Measurements from ENCODE around the gene DNAJC28. TPM values are rescaled to one million over a fixed set of nuclear protein-coding genes. Genes with fewer than 3 reads are reported as not detected.
A peak's percentile ranks its signal among the peaks of the same experiment; 100 is the strongest.
"Not testable (repeated sequence)": the region's sequence is repeated elsewhere in the genome, so short reads cannot be mapped to it uniquely, and the experiment has no call there.

The DNAJC28 gene
- total and polyA plus RNA-seq, 4 donors = 0.83 to 3.2 (median 2.7) TPM

- TF ChIP-seq, protein P1, sequence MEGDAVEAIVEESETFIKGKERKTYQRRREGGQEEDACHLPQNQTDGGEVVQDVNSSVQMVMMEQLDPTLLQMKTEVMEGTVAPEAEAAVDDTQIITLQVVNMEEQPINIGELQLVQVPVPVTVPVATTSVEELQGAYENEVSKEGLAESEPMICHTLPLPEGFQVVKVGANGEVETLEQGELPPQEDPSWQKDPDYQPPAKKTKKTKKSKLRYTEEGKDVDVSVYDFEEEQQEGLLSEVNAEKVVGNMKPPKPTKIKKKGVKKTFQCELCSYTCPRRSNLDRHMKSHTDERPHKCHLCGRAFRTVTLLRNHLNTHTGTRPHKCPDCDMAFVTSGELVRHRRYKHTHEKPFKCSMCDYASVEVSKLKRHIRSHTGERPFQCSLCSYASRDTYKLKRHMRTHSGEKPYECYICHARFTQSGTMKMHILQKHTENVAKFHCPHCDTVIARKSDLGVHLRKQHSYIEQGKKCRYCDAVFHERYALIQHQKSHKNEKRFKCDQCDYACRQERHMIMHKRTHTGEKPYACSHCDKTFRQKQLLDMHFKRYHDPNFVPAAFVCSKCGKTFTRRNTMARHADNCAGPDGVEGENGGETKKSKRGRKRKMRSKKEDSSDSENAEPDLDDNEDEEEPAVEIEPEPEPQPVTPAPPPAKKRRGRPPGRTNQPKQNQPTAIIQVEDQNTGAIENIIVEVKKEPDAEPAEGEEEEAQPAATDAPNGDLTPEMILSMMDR (IDR thresholded peaks at IDR 0.05; ENCODE audit: low read depth, low read length, missing input control) = no peak
- TF ChIP-seq HNF4A (conservative IDR thresholded peaks at IDR 0.05) = no peak
- TF ChIP-seq EGR1 (IDR thresholded peaks at IDR 0.05; ENCODE audit: low read depth in 2 of 2) = no peak
- TF ChIP-seq MAX (IDR thresholded peaks at IDR 0.05) = no peak
- TF ChIP-seq RAD21 (IDR thresholded peaks at IDR 0.05) = no peak
- TF ChIP-seq NR2F2 (IDR thresholded peaks at IDR 0.05) = no peak
Observed at GRCh38 chr21:33511639-33512038, 20.1 kb upstream of the DNAJC28 start (continued).

DNA sequence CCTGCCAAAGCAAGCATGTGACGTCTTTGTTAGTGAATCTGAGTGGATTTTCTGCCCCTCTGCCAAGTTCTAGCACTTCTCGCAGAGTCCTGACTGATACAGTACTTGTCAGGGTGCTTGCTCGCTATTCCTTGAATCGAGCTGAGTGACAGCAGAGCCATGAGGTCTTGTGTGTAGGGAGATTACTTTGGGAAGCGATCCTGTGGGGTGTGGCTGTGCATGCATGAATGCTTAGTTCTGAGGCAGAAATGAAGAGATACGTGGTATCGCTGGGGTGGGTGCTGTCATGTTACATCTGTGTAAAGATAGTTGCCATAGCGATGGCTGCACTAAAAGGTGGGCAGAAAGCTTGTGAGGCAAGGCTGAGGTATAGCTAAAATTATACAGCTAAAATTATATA is 19.3 kb upstream of the DNAJC28 start:
- no peaks in the 10 kb centered on the region for H3K27me3 ChIP-seq (ENCODE audit: control insufficient read depth in 4 of 4, insufficient read depth in 4 of 4, low read length in 3 of 4)
- peak; percentile 74 for DNase-seq (ENCODE audit: low spot score)
- H3K4me1 ChIP-seq (ENCODE audit: control insufficient read depth in 4 of 4, insufficient read depth in 4 of 4, low read length in 3 of 4) = no peaks in the 10 kb centered on the region
- no peak overlapping the region for H3K4me3 ChIP-seq (ENCODE audit: low read depth in 1 of 3, low read length in 3 of 3)
- H3K9ac ChIP-seq (ENCODE audit: low read depth in 1 of 2, low read length in 2 of 2) = no peak overlapping the region
- WGBS = 95% methylated on average over 8 of the region's 8 CpGs
- no peak for TF ChIP-seq TAF1 (conservative IDR thresholded peaks at IDR 0.05)
- TF ChIP-seq FOXA1 (IDR thresholded peaks at IDR 0.05) = no peak
- no peak for TF ChIP-seq NR2F2 (IDR thresholded peaks at IDR 0.05)
- no peak for TF ChIP-seq RAD21 (IDR thresholded peaks at IDR 0.05)
- TF ChIP-seq ZBTB33 (IDR thresholded peaks at IDR 0.05) = no peak
- TF ChIP-seq HNF4G (IDR thresholded peaks at IDR 0.05) = no peak
- TF ChIP-seq, protein P1 (IDR thresholded peaks at IDR 0.05; ENCODE audit: low read depth, low read length, missing input control) = no peak
- H3K9me3 ChIP-seq (ENCODE audit: control insufficient read depth in 4 of 4, low read length in 3 of 4) = no peaks in the 10 kb centered on the region
- no peak overlapping the region for H3K27ac ChIP-seq (ENCODE audit: low read depth in 1 of 2, low read length in 2 of 2)
- peaks cover 5 to 50% (median 30%) of the 10 kb centered on the region in 4 donors for H3K36me3 ChIP-seq (ENCODE audit: control insufficient read depth in 4 of 4, insufficient read depth in 3 of 4, low read depth in 1 of 4, low read length in 3 of 4)

DNA sequence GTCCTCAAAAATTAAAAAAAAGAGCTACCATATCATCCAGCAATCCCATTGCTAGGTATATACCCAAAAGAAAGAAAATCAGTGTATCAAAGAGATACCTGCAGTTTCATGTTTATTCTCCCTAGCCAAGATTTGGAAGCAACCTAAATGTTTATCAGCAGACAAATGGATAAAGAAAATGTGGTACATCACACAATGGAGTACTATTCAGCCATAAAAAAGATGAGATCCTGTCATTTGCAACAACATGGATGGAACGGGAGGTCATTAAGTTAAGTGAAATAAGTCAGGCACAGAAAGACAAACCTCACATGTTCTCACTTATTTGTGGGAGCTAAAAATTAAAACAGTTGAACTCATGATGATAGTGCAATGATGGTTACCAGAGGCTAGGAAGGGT is 15.5 kb upstream of the DNAJC28 start:
- not testable (repeated sequence) for H3K27me3 ChIP-seq (ENCODE audit: control insufficient read depth in 4 of 4, insufficient read depth in 4 of 4, low read length in 3 of 4); H3K27ac ChIP-seq (ENCODE audit: low read depth in 1 of 2, low read length in 2 of 2); DNase-seq (ENCODE audit: low spot score); H3K9me3 ChIP-seq (ENCODE audit: control insufficient read depth in 4 of 4, low read length in 3 of 4); H3K4me1 ChIP-seq (ENCODE audit: control insufficient read depth in 4 of 4, insufficient read depth in 4 of 4, low read length in 3 of 4); H3K9ac ChIP-seq (ENCODE audit: low read depth in 1 of 2, low read length in 2 of 2); H3K4me3 ChIP-seq (ENCODE audit: low read depth in 1 of 3, low read length in 3 of 3)
- 99% methylated on average over 1 of the region's 1 CpG for WGBS
- H3K36me3 ChIP-seq (ENCODE audit: control insufficient read depth in 4 of 4, insufficient read depth in 3 of 4, low read depth in 1 of 4, low read length in 3 of 4) = peaks cover 2 to 57% (median 43%) of the 10 kb centered on the region in 4 donors
